ENCODE measurements around the gene SLC25A26.

The SLC25A26 gene

DNA sequence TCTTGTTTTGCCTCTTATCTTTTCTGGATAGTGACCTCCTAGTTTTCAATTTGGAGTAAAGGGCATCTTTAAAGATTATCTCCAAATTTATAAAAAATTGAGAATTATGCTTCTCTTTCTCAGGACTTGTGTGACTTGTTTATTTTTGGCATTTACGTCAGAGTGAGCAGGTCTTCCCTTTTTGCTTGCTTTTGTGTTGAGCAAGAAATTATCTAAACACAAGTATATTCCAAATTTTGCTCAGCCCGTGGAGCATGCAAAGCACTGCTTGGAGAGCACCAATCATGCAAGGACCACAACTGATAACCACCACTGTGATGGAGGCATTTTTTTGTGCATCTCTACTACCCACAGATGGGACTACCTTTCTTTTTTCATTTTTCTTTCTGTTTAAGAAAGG, 7.1 kb downstream of the SLC25A26 start:
- no peak for DNase-seq

DNA sequence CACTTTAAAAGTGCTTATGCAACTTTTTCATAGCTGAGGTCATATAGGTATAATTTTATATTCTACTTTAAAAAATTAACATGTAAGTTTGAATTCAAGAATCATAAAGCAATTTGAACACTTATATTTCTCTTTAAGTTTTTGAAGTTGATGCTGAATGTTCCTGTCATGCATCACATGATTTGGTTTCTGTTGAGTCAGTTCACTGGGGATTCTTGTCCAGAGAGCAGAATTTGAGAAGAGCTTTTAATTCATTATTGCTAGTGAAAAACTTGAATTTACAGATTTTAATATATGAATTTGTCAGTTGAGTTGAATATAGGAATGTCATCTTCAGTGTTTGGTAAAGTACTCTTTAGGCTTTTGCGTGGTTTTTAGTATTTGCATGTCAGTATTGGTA, 7.9 kb downstream of the SLC25A26 start:
- no peak for DNase-seq

DNA sequence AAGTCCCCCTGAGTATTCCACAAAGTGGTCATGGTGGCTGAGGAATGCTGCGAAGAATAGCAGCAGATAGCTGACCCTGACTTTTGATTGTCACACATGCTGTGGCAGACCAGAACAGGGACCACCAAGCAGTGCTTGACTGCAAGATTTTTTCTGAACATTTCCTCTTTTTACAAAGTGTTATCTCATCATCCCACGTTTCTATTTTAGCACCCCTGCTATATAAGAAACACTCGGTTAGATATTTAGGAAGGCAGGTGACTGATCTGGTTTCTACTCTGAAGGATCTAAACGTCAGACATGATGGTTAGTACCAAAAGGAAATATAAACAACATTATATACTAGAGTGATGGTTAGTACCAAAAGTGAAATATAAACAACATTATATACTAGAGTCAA, 9.1 kb downstream of the SLC25A26 start:
- no peak for DNase-seq

DNA sequence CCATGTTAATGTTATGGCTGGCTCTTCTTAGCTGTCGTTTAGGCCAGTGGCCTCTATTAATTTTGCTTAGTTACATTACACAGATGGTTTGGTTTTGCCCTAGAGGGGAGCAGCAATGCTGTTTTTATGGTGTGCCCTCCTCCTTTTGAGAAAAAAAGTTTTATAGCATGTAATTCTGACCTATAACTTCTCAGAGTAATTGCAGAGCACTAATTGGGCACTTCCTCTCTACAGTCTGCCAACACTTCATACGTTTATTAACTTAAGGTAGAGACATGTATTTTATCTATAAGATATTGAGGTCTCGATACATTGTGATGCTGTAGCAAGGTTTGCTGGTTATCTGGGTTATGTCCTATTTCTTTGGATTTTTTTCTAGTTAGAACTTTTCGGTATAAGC, 12.2 kb downstream of the SLC25A26 start:
- no peak for DNase-seq

DNA sequence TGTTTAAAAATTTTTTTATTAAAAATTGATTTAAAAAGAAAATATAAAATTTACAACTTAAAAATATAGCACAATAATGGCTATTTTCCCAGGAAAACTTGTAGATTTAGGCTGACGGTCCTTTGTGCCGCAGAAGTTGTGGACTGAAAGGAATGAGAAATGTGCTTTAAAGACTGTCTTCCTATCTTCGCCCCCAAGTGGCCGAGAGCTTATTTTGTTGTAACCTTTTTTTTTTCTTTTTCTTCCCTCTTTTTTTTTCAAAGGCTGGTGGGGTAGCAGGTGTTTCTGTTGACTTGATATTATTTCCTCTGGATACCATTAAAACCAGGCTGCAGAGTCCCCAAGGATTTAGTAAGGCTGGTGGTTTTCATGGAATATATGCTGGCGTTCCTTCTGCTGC, 15.5 kb downstream of the SLC25A26 start:
- no peak for DNase-seq

DNA sequence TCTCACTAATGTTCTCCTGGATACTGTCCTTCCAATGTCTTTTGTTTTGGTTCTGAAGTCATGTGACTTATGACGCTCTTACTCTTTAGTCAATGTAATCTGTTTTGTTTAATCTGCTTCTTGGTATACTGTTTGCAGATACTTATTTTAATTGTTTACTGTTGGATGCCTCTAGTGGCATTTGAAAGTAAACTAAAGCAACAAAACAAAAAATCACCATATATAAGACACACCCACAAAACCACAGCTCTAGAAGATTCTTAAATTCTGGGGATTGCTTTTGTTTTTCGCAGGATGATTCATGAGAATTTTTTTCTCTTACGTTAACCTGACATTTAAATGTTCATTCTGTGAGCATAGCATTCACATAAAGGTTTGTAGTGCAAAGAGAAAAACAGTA, 16.8 kb downstream of the SLC25A26 start:
- no peak for DNase-seq

DNA sequence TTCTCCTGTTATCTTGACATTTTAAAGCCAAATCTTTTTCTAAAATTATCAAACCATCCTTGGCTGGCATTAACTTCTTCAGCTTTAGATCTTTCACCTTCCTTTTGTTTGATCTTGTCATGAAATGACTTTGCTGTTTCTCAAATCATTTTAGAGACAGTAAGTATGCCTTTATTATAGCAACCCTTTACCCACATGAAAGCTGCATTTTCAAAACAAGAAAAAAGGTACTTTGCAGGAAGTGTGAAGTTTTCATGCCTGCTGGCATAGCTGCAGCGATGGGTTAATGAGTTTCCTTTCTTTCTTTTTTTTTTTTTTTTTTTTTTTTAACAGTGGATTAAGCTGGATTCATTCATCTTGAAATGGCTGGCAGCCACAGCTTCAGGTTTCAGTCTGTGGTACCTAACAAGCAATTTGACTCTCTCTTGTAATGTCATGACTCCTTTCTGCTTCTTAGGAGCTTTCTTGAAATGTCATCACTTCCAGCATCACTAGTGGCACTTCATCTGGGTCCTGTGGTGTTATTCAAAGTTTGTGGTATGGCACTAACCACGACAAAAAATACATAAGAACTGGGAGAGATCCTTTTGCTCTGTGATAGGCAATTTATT, 18.8 kb downstream of the SLC25A26 start:
- DNase-seq = no peak

DNA sequence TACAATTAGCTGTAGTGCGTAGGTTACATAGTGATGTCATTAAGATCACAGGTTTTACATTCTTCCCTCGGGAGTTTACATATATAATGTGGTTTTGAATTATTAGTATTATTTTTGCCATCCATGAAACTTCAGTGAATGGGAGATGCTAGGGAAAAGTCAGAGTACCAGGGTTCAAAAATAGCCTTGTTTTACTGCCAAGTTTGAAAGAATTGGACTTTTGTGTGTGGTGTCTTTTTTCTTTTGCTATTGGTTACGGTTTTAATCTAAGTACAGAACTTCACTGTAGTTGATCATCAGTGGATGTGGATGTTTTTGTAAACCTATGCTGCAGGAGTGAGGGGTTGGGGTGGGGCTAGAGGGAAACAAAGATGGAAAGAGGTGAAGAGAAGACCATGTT, 20.7 kb downstream of the SLC25A26 start:
- DNase-seq = no peak

DNA sequence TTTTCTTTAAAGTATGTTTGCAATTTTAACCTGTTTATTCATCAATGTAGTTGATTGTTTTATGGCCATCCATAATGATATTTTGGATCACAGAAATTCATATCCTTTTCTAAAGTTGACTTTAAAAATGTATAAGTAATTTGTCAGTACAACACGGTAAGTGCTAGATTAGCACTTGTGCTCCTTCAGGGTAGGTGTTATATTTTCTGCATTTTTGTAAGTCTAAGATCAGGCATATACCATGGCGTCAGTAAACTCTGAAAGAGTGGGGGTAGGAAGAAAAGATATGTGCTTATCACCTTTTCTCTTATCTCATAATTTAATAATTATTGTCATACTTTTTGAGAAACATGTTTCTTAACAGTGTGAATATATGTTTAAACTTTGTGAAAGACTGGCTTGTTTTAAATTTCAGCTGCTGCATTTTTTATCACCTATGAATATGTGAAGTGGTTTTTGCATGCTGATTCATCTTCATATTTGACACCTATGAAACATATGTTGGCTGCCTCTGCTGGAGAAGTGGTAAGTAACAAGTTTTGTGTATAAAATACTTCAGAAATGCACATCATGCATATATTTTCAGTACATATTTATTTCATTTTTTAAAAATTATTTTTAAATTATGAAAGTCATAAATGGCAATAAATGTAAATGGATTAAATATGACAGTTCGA, 22.1 kb downstream of the SLC25A26 start:
- no peak for DNase-seq

DNA sequence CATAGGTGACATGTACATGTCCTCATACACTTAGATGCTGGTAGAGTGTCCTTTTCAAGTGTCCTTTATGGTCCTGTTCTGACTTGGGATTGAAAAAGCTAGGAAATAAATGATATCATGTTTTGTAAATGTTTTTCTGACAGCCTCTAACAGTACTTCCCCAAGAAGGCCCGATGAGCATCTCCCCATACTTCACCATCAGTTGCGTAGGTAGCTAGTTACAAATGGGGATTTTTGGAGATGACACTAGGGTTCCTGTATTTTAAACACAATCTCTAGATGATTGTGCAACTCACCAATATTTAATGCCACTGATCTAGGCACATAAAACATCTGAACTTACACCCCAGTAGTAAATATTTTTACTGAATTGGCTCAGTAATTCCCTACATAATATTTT, 27.8 kb downstream of the SLC25A26 start:
- DNase-seq = no peak

DNA sequence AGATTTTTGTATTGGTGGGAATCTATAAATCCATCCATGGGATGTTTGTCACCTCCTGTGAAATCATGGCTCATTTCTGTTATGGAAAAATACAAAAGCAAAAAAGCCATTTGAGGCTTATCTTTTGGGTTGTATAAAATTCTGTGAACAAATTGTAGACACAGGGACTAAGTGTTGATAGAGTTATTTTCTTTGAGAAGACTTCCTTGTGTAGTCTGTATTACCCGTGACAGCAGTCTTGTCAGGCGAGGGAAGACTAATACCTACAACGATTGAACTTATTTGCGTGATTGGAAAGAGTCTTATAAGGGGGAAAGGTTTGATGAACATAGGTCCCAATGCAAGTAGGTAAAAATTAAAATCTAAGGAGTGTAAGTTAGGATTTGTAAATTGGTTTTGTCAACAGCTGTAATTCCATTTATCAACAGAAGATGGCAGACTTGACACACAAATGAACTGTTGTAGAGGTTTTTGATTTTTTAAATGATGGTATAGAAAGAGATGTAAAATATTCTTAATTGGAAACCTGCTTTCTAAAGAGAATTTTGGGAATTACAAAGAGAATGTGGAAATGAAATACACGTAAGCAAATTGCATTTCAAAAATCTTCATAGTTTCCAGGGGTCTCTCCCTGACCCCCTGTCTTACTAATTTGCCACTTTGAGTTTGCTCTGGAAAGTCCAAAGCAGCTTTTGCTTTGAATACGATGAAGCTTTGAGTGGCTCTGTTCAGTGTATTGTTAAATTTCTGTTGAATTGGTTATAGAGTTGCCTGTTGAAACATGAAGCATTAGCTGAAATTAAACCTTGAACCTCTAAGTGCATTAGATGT, 33.2 kb downstream of the SLC25A26 start:
- no peak for DNase-seq

DNA sequence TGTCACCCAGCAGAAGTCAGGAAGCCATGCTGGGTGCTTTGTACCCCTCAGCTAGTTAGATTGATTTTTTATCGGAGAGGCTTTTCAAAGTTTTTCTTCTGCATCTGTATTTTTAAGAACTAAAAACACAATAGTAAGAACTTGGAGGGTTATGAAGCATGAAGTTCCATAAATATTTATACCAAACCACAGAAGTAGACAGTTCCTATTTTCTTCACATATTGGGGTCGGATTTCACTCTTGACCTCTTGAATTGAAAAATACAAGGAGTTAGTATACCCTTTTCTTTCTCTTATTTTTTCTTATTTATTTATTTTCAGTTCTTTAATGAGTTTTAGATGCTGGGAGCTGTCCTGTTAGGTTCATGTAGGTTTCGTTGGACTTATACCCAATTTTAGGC, 35.1 kb downstream of the SLC25A26 start:
- DNase-seq = no peak

DNA sequence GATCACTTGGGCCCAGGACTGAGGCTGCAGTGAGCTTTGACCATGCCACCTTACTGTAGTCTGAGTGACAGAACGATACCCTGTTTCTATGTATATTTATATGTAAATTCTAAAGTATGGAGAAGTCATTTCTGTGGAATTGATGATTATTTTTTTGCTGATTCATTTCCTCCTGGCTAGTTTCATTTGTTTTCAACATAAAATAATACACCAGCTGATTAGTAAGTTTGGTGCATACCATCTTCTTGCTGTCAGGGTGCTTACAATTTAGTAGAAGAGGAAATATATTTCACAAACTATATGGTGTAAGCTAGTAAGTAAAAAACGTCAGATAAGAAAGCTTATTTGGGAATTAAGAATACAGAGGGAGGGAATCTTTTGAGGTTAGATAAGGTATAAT, 36.0 kb downstream of the SLC25A26 start:
- no peak for DNase-seq

DNA sequence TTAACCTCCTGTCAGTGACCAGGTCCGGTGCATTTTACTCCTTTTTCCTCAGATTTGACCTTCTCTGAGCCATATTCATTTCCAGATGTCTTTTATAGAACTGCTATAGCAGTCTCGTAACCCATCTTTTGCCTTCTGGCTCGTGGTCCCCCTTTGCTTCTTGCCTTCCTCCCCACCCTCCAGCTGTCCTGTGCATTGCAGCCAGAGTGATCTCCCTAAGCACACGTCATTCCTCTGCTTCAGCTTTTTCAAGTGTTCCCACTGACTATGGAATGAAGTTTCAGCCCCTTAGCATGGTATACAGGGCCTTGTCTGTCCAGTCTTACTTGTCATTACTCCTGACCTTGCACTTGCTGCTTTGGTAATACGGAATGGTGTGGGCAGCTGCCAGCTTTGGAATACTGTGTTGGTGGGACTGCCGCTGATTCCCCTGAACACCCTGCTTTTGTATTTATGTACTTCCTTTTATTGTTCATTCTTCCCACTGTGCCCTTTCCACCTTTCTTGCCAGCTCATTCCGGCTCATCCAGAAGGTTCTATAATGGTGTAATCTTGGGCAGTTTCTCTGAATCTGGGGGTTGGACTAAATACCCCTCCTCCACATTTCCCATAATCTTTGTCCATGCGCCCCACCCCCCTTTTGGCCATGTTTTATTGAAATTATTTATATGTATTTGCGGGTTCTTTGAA, 38.9 kb downstream of the SLC25A26 start:
- DNase-seq = no peak

DNA sequence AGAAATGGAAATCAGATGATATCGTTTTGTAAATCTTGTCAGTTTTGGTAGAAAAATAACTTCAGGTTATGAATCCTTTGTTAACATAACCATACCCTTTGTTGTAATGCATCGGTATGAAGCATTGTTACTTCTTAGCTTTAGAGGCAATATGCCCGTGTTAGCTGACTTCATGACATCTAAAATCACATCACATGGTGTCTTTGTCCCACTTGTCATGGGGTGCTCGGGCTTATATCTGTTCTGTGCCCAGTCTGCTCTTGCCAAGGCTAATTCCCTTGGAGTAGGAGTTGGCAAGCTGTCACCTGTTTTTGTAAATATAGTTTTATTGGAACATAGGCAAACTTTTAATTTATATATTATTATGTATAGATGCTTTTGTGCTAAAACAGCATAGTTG, 39.6 kb downstream of the SLC25A26 start:
- no peak for DNase-seq

DNA sequence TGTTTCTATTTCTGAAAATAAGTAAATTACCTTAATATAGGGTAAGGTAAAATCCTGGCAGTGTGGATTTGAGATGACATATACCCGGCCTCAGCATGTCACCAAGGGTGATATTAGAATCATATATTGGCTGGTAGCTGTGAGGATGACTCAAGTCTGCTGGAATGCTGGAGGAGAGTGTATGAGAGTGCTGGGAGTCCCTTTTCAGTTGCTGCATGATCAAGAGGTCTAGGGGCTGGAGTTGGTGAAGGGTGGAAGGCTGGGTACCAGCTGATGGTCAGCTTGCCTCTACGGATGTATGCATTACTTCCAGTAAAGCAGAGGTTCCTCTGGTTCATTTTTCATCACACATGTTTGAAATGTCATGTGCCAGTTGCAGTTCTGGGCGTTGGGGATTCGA, 40.6 kb downstream of the SLC25A26 start:
- DNase-seq = no peak

DNA sequence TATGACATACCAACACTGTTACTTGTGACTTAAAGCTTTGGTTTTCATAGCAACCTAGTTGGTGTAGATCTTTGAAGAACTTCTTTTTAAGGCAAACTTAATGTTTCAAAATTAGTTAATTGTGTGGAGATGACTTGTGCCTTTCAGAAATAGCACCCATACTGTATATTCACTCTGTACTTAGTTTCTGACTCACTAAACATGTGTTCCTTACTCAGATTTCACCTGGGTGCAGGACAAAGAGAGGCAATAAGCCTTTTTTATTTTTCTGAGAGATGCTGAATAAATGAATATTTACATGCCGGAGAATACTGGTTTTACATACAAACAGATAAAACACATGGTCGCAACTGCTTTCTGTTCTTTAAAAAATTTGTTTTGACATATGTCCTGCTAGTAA, 44.8 kb downstream of the SLC25A26 start:
- no peak for DNase-seq

DNA sequence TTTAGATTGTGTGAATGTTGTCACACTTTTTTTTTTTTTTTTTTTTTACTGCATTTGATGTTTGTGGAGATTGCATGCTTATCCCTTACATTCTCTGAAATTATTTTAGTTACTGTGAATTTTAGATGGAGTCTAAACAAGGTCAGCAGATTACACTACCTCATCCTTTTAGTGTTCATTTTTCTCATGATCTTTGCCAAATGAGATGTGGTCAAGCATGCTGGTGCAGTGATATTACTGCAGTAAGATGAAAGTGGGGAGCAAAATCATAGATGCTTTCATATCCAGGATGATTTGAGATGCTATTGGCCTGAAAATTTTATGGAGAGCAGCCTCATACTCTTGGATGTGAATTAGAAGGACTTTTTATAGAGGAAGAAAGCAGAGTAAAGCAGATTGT, 45.8 kb downstream of the SLC25A26 start:
- no peak for DNase-seq

DNA sequence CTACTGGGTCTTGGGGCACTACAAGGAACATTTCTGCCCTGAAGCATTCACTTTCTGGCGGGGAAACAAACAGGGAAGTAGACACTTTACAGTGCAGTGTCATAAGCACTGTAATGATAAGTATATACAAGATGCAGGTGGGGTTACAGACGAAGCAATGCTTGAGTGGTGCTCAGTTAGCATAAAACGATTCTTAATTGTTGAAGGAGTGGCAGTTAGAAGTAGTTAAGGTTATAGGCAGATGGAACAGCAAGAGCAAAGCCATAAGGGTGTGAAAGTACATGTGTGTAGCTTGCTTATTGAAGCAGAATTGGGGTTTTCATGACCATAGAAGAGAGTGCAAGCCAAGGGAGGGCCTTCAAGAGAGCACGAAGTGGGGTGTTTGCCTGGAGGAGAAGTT, 46.2 kb downstream of the SLC25A26 start:
- DNase-seq = no peak

DNA sequence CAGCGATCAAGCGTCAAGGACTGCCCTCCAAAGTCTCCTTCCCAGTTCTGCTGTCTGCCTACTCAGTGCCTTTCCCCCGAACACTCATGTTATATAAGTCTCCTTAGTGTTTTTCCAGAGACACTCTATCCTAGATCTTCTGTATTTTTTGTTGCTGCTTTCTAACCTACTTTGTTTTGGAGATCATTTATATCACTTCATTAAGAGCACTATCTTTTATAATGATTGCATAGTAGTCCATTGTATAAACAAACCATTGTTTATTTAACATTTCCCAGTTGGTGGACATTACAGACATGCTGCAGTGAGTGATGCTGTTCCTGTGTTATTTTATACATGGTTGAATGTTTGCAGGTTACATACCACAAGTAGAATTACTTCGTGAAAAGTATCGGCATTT, 47.1 kb downstream of the SLC25A26 start:
- DNase-seq = no peak

DNA sequence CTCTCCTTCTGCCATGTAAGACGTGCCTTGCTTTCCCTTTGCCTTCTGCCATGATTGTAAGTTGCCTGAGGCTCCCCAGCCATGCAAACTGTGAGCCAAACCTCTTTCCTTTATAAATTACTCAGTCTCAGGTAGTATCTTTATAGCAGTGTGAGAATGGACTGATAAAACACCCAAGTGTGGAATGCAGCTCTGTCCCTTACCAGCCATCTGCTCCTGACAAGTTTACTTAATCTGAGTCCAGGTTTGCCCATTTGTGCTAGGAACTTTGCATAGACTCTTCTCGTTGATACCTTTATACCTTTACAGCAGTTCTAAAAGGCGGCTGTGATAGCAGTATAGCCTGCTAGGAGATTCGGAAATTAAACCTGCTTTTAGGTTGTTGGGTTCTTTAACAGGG, 48.1 kb downstream of the SLC25A26 start:
- DNase-seq = no peak

DNA sequence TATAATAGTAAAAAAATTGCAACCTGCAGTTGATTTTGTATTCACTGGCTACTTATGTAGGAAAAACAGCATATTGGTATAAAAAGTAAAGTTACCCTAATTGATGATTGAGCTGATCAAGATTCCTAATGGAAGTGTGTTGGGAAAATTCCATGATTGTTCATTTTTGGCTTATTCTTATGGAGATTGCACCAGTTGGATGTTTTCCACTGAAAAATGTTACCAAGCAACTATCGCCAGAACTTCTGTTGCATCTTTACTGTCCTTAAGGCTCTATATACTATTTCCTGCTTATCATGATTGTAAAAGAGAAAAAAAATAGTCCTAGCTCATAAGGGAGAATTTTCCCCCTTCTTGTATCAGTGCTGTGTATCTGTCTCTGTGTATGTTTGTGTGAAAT, 48.6 kb downstream of the SLC25A26 start:
- no peak for DNase-seq

DNA sequence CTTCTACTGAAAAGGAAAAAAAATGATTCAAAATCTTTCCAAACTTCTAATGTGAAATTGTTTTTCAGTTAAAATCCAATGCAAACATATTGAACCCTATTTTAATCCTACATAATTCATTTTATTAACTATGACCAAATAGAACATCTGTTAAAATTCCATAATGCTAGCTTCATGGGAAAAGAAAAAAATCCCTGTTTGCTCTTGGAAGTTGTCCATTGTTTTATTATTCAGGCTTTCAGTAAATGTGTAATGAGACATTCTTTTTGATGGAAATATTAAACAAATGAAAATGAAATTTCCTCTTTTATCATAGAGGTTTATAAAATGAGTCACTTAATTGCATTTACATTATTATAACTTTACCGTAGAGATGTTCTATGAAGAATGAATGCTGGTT, 49.5 kb downstream of the SLC25A26 start:
- DNase-seq = no peak

DNA sequence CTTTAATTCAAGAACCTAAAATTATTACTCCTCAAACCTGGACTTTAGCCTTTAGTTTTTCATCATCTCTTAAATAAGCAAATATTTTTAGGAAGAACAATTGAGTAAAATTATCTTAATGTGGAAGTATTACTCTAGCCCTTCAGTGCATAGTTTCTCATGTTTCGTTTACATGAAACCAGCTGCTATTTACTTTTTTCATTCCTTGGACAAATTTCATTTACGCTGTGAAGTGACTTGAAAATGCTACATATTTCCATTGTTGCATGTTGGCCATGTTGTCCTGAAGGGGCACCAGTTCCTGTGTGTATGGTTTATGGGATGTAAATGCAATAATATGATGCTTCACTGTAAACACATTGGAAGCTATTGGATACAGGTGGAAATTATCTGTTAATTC, 49.9 kb downstream of the SLC25A26 start:
- DNase-seq = no peak

All from NCI-H226 (cell line).